ENCODE measurements around the gene MAST4.

Gene MAST4

DNA sequence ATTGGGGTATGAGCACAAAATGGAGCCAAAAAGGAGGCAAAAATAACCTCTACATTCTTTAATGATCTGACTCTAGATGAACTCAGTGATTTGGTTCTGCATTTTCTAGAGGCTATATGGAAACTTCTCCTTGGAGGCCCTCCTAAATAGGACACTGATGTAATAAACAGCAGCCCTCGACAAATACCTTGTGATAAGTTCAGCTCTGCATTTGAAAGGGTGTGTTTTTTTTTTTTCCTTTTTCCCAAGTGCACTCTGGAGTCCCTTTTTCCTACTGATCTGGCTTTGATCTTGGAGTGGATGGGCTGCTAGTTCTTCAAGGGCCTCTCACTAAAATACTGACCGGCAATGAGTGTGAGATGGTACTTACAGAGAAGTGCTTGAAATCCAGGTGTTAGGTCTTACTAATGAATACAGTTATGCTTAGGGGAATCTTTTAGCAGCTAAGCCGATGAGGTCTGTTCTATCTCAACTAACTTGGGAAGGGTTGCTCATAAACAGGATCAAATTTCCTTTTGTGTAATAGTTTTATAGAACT lies 161.7 kb downstream of the MAST4 start:
- no peaks in the 10 kb centered on the region for H4K20me1 ChIP-seq (ENCODE audit: insufficient read depth, low read length)
- H3K9me2 ChIP-seq (replicated peaks; ENCODE audit: insufficient read depth, low read length): no peaks in the 10 kb centered on the region
- no peak for TF ChIP-seq EZH2 (optimal IDR thresholded peaks at IDR 0.05; ENCODE audit: low read depth, low read length)
- TF ChIP-seq, protein P1, sequence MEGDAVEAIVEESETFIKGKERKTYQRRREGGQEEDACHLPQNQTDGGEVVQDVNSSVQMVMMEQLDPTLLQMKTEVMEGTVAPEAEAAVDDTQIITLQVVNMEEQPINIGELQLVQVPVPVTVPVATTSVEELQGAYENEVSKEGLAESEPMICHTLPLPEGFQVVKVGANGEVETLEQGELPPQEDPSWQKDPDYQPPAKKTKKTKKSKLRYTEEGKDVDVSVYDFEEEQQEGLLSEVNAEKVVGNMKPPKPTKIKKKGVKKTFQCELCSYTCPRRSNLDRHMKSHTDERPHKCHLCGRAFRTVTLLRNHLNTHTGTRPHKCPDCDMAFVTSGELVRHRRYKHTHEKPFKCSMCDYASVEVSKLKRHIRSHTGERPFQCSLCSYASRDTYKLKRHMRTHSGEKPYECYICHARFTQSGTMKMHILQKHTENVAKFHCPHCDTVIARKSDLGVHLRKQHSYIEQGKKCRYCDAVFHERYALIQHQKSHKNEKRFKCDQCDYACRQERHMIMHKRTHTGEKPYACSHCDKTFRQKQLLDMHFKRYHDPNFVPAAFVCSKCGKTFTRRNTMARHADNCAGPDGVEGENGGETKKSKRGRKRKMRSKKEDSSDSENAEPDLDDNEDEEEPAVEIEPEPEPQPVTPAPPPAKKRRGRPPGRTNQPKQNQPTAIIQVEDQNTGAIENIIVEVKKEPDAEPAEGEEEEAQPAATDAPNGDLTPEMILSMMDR (IDR thresholded peaks at IDR 0.05; ENCODE audit: low read length): no peak
- TF ChIP-seq EZH2phosphoT487 (IDR thresholded peaks at IDR 0.05; ENCODE audit: low read length): no peak
- no peak overlapping the region for H3K4me2 ChIP-seq (ENCODE audit: low read depth, low read length)
- H3K4me3 ChIP-seq (ENCODE audit: low read length): no peak overlapping the region
- no peak overlapping the region for H3K9ac ChIP-seq (ENCODE audit: low read length)
- H3K4me1 ChIP-seq (ENCODE audit: low read length): no peaks in the 10 kb centered on the region
- no peaks in the 10 kb centered on the region for H3K9me3 ChIP-seq (replicated peaks; ENCODE audit: insufficient read depth, low read length)
- no peaks in the 10 kb centered on the region for H3K27me3 ChIP-seq (replicated peaks; ENCODE audit: insufficient read depth, low read length)
- H3K27ac ChIP-seq (ENCODE audit: low read length): no peak overlapping the region
- no peaks in the 10 kb centered on the region for H3K79me2 ChIP-seq (ENCODE audit: low read length)
- H3F3A ChIP-seq (ENCODE audit: insufficient read depth, low read length): no peaks in the 10 kb centered on the region
- DNase-seq: no peak
- H2AFZ ChIP-seq (ENCODE audit: low read length): no peak overlapping the region
- no peaks in the 10 kb centered on the region for H3K36me3 ChIP-seq (replicated peaks; ENCODE audit: insufficient read depth, low read length)

DNA sequence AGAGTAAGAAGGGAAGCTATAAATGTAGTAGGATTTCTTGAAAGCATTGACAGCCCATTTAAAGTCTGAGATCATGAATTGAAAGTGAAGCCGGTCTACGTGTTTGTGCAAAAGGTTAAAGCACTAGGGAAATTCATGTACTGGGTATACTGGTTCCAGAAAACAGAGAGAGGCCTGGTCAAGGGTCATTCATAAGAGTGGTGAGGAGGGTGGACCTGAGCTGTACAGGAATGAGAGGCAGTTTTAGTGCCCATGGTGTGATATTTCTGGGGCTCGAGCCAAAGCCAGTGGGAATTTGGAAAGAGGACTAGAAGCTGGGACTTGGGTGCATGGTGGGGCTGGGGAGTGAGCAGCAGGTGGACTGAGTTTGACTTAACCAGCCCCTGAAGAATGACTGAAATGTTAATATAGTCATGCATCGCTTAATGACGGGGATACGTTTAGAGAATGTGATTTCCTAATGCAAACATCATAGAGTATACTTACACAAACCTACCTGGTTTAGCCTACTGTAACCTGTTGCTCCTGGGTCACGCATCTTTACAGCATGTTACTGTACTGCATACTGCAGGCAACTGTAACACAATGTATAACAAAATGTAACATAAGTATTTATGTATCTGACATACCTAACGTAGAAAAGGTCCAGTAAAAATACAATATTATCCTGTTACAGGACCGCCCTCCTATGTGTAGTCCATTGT lies 173.0 kb downstream of the MAST4 start:
- Histone ChIP-seq H3K4me1 (ENCODE audit: low read length) (no peaks in the 10 kb centered on the region), H3K4me3 (ENCODE audit: low read length) (no peak overlapping the region), H3K9ac (ENCODE audit: low read length) (no peak overlapping the region), H3K9me3 (replicated peaks; ENCODE audit: insufficient read depth, low read length) (no peaks in the 10 kb centered on the region), H3K27me3 (replicated peaks; ENCODE audit: insufficient read depth, low read length) (no peaks in the 10 kb centered on the region), H4K20me1 (ENCODE audit: insufficient read depth, low read length) (no peaks in the 10 kb centered on the region), H2AFZ (ENCODE audit: low read length) (no peak overlapping the region), H3K27ac (ENCODE audit: low read length) (no peak overlapping the region), H3K4me2 (ENCODE audit: low read depth, low read length) (no peak overlapping the region), H3K79me2 (ENCODE audit: low read length) (no peaks in the 10 kb centered on the region), H3F3A (ENCODE audit: insufficient read depth, low read length) (no peaks in the 10 kb centered on the region), H3K9me2 (replicated peaks; ENCODE audit: insufficient read depth, low read length) (no peaks in the 10 kb centered on the region), H3K36me3 (replicated peaks; ENCODE audit: insufficient read depth, low read length) (no peaks in the 10 kb centered on the region)
- no peak for DNase-seq
- TF ChIP-seq EZH2 (optimal IDR thresholded peaks at IDR 0.05; ENCODE audit: low read depth, low read length): no peak
- no peak for TF ChIP-seq EZH2phosphoT487 (IDR thresholded peaks at IDR 0.05; ENCODE audit: low read length)
- TF ChIP-seq, protein P1 (IDR thresholded peaks at IDR 0.05; ENCODE audit: low read length): no peak

DNA sequence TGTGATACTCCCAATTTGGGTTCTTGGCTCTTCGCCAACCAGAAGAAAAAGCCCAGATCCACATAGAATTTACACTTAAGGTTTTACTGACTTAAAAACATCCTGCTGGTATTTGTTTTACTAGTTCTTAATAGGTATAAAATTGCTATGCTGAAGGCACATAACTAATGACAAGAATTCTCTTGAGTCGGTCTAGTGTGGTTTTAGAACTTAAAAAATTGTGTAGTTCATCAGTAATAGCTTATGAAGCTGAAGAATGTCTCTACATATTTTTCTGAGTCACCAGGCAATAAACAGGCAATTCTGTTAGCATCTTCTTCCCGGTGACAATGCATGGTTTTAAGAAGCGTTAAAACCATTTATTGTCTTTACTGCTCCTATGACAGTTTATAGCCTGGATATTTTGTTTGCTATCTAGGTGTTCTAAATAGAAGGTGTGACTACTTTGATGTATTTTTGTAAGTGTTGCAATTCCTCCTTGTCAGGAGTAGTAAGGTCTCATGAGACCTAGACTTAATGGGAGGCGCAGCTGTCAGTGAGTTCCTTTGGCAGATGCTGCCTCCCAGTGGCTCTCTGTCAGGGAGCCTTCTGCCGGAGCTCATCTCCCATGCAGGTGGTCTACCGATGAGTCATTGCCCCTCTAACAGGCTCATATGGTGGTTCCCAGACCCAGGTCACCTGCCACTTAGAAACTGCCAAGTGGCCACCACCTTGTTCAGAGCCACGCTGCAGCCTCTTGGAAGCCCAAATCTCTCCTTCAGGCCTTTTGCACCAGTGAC lies 173.8 kb downstream of the MAST4 start:
- no peaks in the 10 kb centered on the region for H4K20me1 ChIP-seq (ENCODE audit: insufficient read depth, low read length)
- H3K79me2 ChIP-seq (ENCODE audit: low read length): no peaks in the 10 kb centered on the region
- no peaks in the 10 kb centered on the region for H3K9me3 ChIP-seq (replicated peaks; ENCODE audit: insufficient read depth, low read length)
- no peak overlapping the region for H3K27ac ChIP-seq (ENCODE audit: low read length)
- no peak for TF ChIP-seq EZH2 (optimal IDR thresholded peaks at IDR 0.05; ENCODE audit: low read depth, low read length)
- no peak for TF ChIP-seq EZH2phosphoT487 (IDR thresholded peaks at IDR 0.05; ENCODE audit: low read length)
- TF ChIP-seq, protein P1 (IDR thresholded peaks at IDR 0.05; ENCODE audit: low read length): no peak
- H3K9ac ChIP-seq (ENCODE audit: low read length): no peak overlapping the region
- no peak for DNase-seq
- no peaks in the 10 kb centered on the region for H3K9me2 ChIP-seq (replicated peaks; ENCODE audit: insufficient read depth, low read length)
- no peaks in the 10 kb centered on the region for H3K36me3 ChIP-seq (replicated peaks; ENCODE audit: insufficient read depth, low read length)
- H3K27me3 ChIP-seq (replicated peaks; ENCODE audit: insufficient read depth, low read length): no peaks in the 10 kb centered on the region
- no peak overlapping the region for H2AFZ ChIP-seq (ENCODE audit: low read length)
- no peak overlapping the region for H3K4me3 ChIP-seq (ENCODE audit: low read length)
- H3F3A ChIP-seq (ENCODE audit: insufficient read depth, low read length): no peaks in the 10 kb centered on the region
- no peaks in the 10 kb centered on the region for H3K4me1 ChIP-seq (ENCODE audit: low read length)
- no peak overlapping the region for H3K4me2 ChIP-seq (ENCODE audit: low read depth, low read length)

Measured in MM.1S (cell line).